ENCODE results near the gene DHRS7B. TPM values are rescaled to one million over a fixed set of nuclear protein-coding genes. Genes with fewer than 3 reads are reported as not detected.
A peak's percentile ranks its signal among the peaks of the same experiment; 100 is the strongest.
"Not testable (repeated sequence)": the region's sequence is repeated elsewhere in the genome, so short reads cannot be mapped to it uniquely, and the experiment has no call there.

DHRS7B gene
- total and polyA plus RNA-seq, 8 donors: 7.3 to 30.4 (median 12.8) TPM

DNA sequence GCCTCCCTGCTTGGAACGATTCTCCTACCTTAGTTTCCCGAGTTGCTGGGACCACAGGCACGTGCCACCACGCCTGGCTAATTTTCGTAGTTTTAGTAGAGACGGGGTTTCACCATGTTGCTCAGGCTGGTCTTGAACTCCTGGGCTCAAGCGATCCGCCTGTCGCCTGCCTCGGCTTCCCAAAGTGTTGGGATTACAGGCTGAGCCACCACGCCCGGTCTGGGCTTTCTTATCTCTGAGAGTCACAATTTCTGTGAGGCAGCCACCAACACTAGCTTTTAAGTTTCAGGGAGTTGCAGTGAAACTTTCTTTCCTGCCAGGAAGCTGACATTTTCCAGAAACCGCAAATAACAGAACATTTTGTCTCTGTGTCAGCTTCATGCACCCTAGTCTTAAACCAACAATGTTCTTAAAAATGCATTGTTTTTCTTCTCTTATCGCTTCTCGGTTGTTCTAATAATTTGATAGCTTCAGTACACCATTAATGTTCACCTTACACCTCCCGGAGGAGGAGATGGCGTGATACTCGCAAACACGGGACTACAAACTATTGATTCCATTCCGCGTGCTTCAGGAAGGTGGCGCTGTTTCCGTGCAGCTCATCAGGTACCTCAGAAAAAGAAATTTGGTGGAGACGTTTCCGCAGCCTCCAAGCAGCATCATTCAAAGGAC, 7.4 kb upstream of the DHRS7B start:
- Histone ChIP-seq H3K27me3 (no peaks in the 10 kb centered on the region), H3K4me1 (peaks cover 0 to 4% (median 0%) of the 10 kb centered on the region in 3 donors), H3K27ac (peak overlapping the region in 1 of 4 donors; percentile 46), H3K36me3 (no peaks in the 10 kb centered on the region), H3K4me3 (no peak overlapping the region), H3K9me3 (no peaks in the 10 kb centered on the region)
- TF ChIP-seq, protein P1, sequence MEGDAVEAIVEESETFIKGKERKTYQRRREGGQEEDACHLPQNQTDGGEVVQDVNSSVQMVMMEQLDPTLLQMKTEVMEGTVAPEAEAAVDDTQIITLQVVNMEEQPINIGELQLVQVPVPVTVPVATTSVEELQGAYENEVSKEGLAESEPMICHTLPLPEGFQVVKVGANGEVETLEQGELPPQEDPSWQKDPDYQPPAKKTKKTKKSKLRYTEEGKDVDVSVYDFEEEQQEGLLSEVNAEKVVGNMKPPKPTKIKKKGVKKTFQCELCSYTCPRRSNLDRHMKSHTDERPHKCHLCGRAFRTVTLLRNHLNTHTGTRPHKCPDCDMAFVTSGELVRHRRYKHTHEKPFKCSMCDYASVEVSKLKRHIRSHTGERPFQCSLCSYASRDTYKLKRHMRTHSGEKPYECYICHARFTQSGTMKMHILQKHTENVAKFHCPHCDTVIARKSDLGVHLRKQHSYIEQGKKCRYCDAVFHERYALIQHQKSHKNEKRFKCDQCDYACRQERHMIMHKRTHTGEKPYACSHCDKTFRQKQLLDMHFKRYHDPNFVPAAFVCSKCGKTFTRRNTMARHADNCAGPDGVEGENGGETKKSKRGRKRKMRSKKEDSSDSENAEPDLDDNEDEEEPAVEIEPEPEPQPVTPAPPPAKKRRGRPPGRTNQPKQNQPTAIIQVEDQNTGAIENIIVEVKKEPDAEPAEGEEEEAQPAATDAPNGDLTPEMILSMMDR (IDR thresholded peaks at IDR 0.05): peak; percentile 59 to 83 (median 76)
- DNase-seq (peak in 5 of 6 donors; percentile 47 to 74 (median 57)), ATAC-seq (peak; percentile 66 to 96 (median 92)), FAIRE-seq (no peak)
- intact Hi-C loops (cut with DNase I): loop anchor here in 2 of 3 donors (5.0 to 10.0 kb wide), 2 partner anchors 338 to 395 kb away; no protein-coding TSS in a partner anchor
- WGBS, 2 donors: 23% methylated on average over 25 of the region's 25 CpGs

DNA sequence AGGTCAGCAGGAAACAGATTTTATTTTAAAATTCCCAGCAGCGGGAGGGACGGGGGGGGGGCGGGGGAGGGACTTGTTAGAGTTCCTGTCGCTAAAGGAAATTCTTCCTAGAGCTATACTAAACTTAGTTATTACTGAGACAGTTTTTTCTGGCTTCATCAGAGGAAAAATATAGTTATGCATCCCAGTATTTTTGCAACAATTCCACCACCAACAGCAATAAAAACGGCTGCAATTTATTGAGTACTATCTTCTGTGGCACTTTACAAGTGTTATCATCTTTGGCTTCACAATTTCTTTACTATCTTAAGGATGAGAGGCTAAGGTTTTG, 6.9 kb upstream of the DHRS7B start:
- Histone ChIP-seq H3K36me3 (no peaks in the 10 kb centered on the region), H3K4me1 (peaks cover 0 to 4% (median 0%) of the 10 kb centered on the region in 3 donors), H3K4me3 (no peak overlapping the region), H3K27me3 (no peaks in the 10 kb centered on the region), H3K27ac (peak overlapping the region in 1 of 4 donors; percentile 37), H3K9me3 (no peaks in the 10 kb centered on the region)
- DNase-seq (no peak), FAIRE-seq (no peak), ATAC-seq (no peak)
- 0 to 1% methylated on average over 5 of the region's 5 CpGs for WGBS, 2 donors
- intact Hi-C loops (cut with DNase I): loop anchor here in 2 of 3 donors (5.0 to 10.0 kb wide), 2 partner anchors 337 to 395 kb away; no protein-coding TSS in a partner anchor
- TF ChIP-seq, protein P1 (IDR thresholded peaks at IDR 0.05): no peak

DNA sequence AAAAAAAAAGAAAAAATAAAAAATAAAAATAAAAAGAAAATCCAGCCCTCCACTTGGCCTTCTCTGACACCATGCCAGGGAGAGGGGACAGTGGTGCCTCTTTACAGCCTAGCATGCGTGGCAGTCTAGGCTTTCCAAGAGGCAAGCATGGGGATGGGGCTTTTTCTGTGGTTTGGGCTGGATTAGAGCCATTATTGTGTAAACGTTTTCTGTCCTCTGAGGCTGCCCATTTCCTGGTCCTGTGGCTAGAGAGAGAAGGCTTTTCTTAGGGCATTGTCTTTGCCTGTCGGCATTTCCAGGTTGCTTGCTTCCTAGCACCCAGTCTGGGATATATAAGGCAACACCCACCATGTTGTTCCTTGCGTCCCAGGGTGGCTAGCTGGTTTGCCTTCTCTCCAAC, 2.7 kb upstream of the DHRS7B start:
- ATAC-seq: no peak
- no peak for FAIRE-seq

DNA sequence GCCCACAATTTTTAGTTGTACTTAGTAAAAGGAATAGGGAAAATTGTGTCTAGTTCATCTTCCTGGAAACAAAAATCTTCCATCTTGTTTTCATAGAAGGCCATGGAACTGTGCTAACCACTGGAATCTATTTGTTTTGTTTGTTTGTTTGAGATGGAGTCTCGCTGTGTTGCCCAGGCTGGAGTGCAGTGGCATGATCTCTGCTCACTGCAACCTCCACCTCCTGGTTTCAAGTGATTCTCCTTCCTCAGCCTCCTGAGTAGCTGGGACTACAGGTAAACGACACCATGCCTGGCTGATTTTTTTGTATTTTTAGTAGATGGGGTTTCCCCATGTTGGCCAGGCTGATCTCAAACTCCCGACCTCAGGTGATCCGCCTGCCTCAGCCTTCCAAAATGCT, 2.2 kb upstream of the DHRS7B start:
- H3K27me3 ChIP-seq; FAIRE-seq; H3K36me3 ChIP-seq; H3K4me1 ChIP-seq; H3K27ac ChIP-seq; H3K9me3 ChIP-seq; ATAC-seq; H3K4me3 ChIP-seq; DNase-seq; intact Hi-C loops (cut with DNase I): not testable (repeated sequence)
- 66 to 76% methylated on average over 4 of the region's 4 CpGs for WGBS, 2 donors

More for the DNA sequence above, 2.7 kb upstream of the DHRS7B start:
- TF ChIP-seq, protein P1 (IDR thresholded peaks at IDR 0.05): no peak
- no peaks in the 10 kb centered on the region for H3K9me3 ChIP-seq
- no peaks in the 10 kb centered on the region for H3K27me3 ChIP-seq
- DNase-seq: no peak
- no peak overlapping the region for H3K27ac ChIP-seq
- H3K4me1 ChIP-seq: peaks cover 0 to 12% (median 6%) of the 10 kb centered on the region in 3 donors
- no peaks in the 10 kb centered on the region for H3K36me3 ChIP-seq
- intact Hi-C loops (cut with DNase I): no loop called here
- H3K4me3 ChIP-seq: no peak overlapping the region
- 40 to 46% methylated on average over 4 of the region's 4 CpGs for WGBS, 2 donors

DNA sequence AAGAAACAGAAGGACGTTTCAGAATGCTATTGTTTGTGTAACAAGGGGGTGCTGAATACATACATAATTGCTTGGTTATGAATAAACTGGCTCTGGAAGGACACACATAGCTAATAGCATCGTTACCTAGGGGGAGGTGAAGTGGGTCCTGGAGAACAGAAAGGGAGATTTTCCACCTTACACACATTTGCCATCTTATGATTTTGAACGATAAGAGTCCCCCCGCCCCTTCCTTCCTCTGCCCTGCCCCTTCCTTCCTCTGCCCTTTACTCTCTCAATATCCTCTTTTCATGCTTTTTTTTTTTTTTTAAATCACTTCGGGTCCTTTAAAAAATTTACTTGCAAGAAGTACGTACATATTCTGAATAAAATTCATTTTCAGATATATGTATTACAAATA, 902 bp upstream of the DHRS7B start:
- H3K9me3 ChIP-seq: no peaks in the 10 kb centered on the region
- TF ChIP-seq, protein P1 (IDR thresholded peaks at IDR 0.05): no peak
- DNase-seq (no peak), FAIRE-seq (no peak), ATAC-seq (no peak)
- H3K27me3 ChIP-seq: no peaks in the 10 kb centered on the region
- no peak overlapping the region for H3K27ac ChIP-seq
- no peaks in the 10 kb centered on the region for H3K36me3 ChIP-seq
- intact Hi-C loops (cut with DNase I): no loop called here
- peaks cover 0 to 8% (median 6%) of the 10 kb centered on the region in 3 donors for H3K4me1 ChIP-seq
- WGBS, 2 donors: 54 to 62% methylated on average over 6 of the region's 6 CpGs
- no peak overlapping the region for H3K4me3 ChIP-seq

Measured in pancreas (tissue), 10 donors.